ENCODE data around the gene PPWD1. TPM values are rescaled to one million over a fixed set of nuclear protein-coding genes. Genes with fewer than 3 reads are reported as not detected.

The PPWD1 gene
- total and polyA plus RNA-seq, 2 of the 13 experiments (the other 11 are each of a cell fraction or from before 2014, with no cell fraction given): 7.4 to 44.3 TPM

DNA sequence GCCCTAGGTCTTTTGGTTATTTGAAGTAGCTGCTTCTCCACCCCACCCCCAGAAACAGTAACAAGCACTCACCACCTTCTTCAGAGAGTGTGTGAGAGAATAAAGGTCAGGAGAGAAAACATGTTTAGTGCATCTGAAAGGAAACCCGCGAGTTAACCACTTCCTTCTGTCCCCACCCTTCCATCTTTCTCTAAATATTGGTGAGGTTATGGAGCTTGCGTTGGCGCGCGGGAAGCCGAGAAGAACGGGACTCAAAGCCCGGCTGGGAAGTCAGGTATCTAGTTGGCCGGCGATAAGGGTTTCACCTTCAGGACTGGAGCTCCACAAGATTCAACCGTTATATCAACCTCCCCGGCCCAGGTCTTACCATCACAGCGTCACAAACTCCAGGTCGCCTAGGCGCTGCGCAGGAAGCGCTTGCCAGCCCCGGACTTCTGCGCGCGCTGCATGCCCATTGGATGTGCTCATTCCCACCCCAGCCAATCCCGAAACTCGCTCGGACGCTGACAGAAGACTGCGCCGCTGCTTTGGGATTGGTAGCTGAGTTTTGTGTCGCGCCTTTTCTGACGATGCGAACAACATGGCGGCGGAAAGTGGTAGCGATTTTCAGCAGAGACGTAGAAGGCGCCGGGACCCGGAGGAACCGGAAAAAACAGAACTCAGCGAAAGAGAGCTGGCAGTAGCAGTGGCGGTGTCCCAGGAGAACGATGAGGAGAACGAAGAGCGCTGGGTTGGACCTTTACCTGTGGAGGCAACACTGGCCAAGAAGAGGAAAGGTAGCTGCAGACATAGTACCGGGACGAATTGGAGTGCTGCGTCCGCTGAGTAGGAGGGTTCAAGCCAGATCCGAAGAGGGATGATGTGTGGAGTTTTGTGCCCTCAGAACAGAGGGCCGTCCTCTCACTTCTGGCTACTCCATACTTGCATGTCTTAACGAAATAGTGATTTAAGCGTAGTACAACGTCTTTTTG lies at the start of gene PPWD1, which contains the start of gene CENPK (continued):
- TF ChIP-seq, protein P1, sequence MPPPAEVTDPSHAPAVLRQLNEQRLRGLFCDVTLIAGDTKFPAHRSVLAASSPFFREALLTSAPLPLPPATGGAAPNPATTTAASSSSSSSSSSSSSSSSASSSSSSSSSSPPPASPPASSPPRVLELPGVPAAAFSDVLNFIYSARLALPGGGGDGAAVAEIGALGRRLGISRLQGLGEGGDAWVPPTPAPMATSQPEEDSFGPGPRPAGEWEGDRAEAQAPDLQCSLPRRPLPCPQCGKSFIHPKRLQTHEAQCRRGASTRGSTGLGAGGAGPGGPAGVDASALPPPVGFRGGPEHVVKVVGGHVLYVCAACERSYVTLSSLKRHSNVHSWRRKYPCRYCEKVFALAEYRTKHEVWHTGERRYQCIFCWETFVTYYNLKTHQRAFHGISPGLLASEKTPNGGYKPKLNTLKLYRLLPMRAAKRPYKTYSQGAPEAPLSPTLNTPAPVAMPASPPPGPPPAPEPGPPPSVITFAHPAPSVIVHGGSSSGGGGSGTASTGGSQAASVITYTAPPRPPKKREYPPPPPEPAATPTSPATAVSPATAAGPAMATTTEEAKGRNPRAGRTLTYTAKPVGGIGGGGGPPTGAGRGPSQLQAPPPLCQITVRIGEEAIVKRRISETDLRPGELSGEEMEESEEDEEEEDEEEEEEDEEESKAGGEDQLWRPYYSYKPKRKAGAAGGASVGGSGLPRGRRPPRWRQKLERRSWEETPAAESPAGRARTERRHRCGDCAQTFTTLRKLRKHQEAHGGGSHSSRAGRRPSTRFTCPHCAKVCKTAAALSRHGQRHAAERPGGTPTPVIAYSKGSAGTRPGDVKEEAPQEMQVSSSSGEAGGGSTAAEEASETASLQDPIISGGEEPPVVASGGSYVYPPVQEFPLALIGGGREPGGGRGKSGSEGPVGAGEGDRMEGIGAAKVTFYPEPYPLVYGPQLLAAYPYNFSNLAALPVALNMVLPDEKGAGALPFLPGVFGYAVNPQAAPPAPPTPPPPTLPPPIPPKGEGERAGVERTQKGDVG (CRISPR knock-in tag; IDR thresholded peaks at IDR 0.05; ENCODE audit: borderline replicate concordance): 0 out of 2 replicates have a peak, but pooled peaks have one; percentile 38
- TF ChIP-seq U2AF1 (optimal IDR thresholded peaks at IDR 0.05; ENCODE audit: low read depth, low read length) (no peak), ZNF501 (CRISPR knock-in tag; IDR thresholded peaks at IDR 0.05) (peak; percentile 95), NCOA2 (CRISPR knock-in tag; IDR thresholded peaks at IDR 0.05) (no peak; the same call in 1 of the 2 replicates), ZNF788 (CRISPR knock-in tag; IDR thresholded peaks at IDR 0.05; ENCODE audit: borderline replicate concordance) (0 out of 2 replicates have a peak, but pooled peaks have one; percentile 84), TRIM24 (CRISPR knock-in tag; IDR thresholded peaks at IDR 0.05) (no peak), REXO4 (CRISPR knock-in tag; IDR thresholded peaks at IDR 0.05; ENCODE audit: borderline replicate concordance) (no peak), ZBTB8A (CRISPR knock-in tag; IDR thresholded peaks at IDR 0.05; ENCODE audit: borderline replicate concordance, low read depth) (no peak), ZBTB3 (CRISPR knock-in tag; IDR thresholded peaks at IDR 0.05; ENCODE audit: borderline replicate concordance, low read depth) (no peak), ZNF850 (CRISPR knock-in tag; conservative IDR thresholded peaks at IDR 0.05) (no peak)
- TF ChIP-seq, protein P2, sequence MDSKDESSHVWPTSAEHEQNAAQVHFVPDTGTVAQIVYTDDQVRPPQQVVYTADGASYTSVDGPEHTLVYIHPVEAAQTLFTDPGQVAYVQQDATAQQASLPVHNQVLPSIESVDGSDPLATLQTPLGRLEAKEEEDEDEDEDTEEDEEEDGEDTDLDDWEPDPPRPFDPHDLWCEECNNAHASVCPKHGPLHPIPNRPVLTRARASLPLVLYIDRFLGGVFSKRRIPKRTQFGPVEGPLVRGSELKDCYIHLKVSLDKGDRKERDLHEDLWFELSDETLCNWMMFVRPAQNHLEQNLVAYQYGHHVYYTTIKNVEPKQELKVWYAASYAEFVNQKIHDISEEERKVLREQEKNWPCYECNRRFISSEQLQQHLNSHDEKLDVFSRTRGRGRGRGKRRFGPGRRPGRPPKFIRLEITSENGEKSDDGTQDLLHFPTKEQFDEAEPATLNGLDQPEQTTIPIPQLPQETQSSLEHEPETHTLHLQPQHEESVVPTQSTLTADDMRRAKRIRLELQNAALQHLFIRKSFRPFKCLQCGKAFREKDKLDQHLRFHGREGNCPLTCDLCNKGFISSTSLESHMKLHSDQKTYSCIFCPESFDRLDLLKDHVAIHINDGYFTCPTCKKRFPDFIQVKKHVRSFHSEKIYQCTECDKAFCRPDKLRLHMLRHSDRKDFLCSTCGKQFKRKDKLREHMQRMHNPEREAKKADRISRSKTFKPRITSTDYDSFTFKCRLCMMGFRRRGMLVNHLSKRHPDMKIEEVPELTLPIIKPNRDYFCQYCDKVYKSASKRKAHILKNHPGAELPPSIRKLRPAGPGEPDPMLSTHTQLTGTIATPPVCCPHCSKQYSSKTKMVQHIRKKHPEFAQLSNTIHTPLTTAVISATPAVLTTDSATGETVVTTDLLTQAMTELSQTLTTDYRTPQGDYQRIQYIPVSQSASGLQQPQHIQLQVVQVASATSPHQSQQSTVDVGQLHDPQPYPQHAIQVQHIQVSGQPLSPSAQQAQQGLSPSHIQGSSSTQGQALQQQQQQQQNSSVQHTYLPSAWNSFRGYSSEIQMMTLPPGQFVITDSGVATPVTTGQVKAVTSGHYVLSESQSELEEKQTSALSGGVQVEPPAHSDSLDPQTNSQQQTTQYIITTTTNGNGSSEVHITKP (CRISPR knock-in tag; IDR thresholded peaks at IDR 0.05; ENCODE audit: low read depth): no peak
- TF ChIP-seq, protein P3, sequence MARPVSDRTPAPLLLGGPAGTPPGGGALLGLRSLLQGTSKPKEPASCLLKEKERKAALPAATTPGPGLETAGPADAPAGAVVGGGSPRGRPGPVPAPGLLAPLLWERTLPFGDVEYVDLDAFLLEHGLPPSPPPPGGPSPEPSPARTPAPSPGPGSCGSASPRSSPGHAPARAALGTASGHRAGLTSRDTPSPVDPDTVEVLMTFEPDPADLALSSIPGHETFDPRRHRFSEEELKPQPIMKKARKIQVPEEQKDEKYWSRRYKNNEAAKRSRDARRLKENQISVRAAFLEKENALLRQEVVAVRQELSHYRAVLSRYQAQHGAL (CRISPR knock-in tag; IDR thresholded peaks at IDR 0.05; ENCODE audit: not compliant biosample characterization): no peak

Measured in HepG2 (cell line).